Measurements from ENCODE around the gene RAB7A. TPM values are rescaled to one million over a fixed set of nuclear protein-coding genes. Genes with fewer than 3 reads are reported as not detected.

RAB7A gene
- total and polyA plus RNA-seq, 2 of the 13 experiments (the other 11 are each of a cell fraction or from before 2014, with no cell fraction given) = 26.5 to 182 TPM

DNA sequence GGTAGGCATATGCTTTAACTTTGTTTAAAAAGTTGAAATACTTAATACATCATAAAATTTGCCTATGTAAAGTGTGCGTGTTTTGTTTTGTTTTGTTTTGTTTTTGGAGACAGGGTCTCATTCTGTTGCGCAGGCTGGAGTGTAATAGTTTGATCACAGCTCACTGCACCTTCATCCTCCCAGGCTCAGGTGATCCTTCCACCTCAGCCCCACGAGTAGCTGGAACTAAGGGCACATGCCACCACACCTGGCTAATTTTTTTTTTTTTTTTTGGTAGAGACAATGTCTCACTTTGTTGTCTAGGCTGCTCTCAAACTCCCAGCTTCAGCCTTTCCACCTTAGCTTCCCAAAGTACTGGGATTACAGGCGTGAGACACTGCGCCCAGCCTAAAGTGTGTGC lies 42.5 kb downstream of the RAB7A start:
- intact Hi-C loops (cut with micrococcal nuclease; ENCODE audit: unreplicated experiment) (no loop called here), in situ Hi-C loops (cut with HindIII; ENCODE audit: extremely low pct_ligation_motif_present, low pct_unique_long_range_greater_than_20kb) (no loop called here)
- no peak for ATAC-seq
- no TSS peak for BruUV-seq (replicated peaks)
- H3K9ac ChIP-seq (ENCODE audit: insufficient read depth, low read depth, low read length) = no peak overlapping the region
- no peaks in the 10 kb centered on the region for H3K9me3 ChIP-seq (ENCODE audit: low read length)
- H3K4me2 ChIP-seq (ENCODE audit: low read depth, low read length) = no peak overlapping the region
- H4K20me1 ChIP-seq (ENCODE audit: insufficient read depth, low read length) = peaks cover 40% of the 10 kb centered on the region
- DNase-seq (ENCODE audit: low spot score) = no peak
- no peak overlapping the region for H2AFZ ChIP-seq (ENCODE audit: low read length)
- TF ChIP-seq SNRNP70 (IDR thresholded peaks at IDR 0.05; ENCODE audit: low read depth, low read length) = no peak
- H3K27me3 ChIP-seq (ENCODE audit: control insufficient read depth in 1 of 2, insufficient read depth in 2 of 2, low read length in 2 of 2) = no peaks in the 10 kb centered on the region
- POLR2A ChIA-PET = interaction anchor here (1.1 kb wide), 1 partner anchor 88 kb away, joined by 4 read pairs; no protein-coding TSS in a partner anchor
- CTCF ChIA-PET (ENCODE audit: low intra/inter-chr PET ratio, low total read pairs) = no interaction called here
- no peak for FAIRE-seq
- peaks cover 1 to 17% of the 10 kb centered on the region in 2 experiments; a peak in 3 of 5 replicates for H3K36me3 ChIP-seq (replicated peaks in 1 of 2; ENCODE audit: control insufficient read depth in 1 of 2, insufficient read depth in 2 of 2, low read length in 2 of 2)
- H3K27ac ChIP-seq (ENCODE audit: extremely low read length, insufficient read depth, low read length) = no peak overlapping the region
- H3K79me2 ChIP-seq (ENCODE audit: insufficient read depth, low read length) = peaks cover 85% of the 10 kb centered on the region
- H3K4me3 ChIP-seq (replicated peaks in 1 of 3; ENCODE audit: insufficient read depth in 1 of 3, low read depth in 2 of 3, low read length in 3 of 3) = no peak overlapping the region
- H3K4me1 ChIP-seq (ENCODE audit: insufficient read depth, low read length) = peaks cover 18% of the 10 kb centered on the region
- 94% methylated on average over 5 of the region's 5 CpGs for WGBS (ENCODE audit: low lambda C conversion rate)

DNA sequence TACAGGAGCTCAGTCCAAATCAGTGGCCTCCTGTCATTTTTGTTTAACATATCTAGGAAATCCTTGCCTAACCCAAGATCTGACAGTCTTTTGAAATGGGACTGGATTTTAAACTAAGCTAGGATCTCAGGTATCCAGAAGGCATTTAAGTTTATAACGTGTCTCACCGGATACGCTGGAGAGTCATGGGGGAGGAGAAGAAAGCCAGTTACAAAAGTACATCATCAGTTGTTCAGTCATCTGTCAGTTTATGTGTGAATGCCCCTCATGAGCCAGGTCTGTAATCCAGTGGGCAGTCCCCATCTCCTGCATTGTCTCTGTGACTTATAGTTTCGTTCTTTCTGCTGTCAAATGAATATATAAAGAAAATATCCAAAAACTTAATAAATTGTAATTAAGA lies 44.4 kb downstream of the RAB7A start:
- WGBS (ENCODE audit: low lambda C conversion rate) = over 99% methylated on average over 4 of the region's 4 CpGs
- Histone ChIP-seq H3K4me3 (replicated peaks in 1 of 3; ENCODE audit: insufficient read depth in 1 of 3, low read depth in 2 of 3, low read length in 3 of 3) (no peak overlapping the region), H2AFZ (ENCODE audit: low read length) (no peak overlapping the region), H3K9me3 (ENCODE audit: low read length) (no peaks in the 10 kb centered on the region), H3K79me2 (ENCODE audit: insufficient read depth, low read length) (peaks cover 79% of the 10 kb centered on the region), H3K36me3 (replicated peaks in 1 of 2; ENCODE audit: control insufficient read depth in 1 of 2, insufficient read depth in 2 of 2, low read length in 2 of 2) (peaks cover 0 to 4% of the 10 kb centered on the region in 2 experiments; a peak in 1 of 5 replicates), H3K9ac (ENCODE audit: insufficient read depth, low read depth, low read length) (no peak overlapping the region), H3K27me3 (ENCODE audit: control insufficient read depth in 1 of 2, insufficient read depth in 2 of 2, low read length in 2 of 2) (no peaks in the 10 kb centered on the region), H3K4me1 (ENCODE audit: insufficient read depth, low read length) (peaks cover 25% of the 10 kb centered on the region), H3K4me2 (ENCODE audit: low read depth, low read length) (no peak overlapping the region), H3K27ac (ENCODE audit: extremely low read length, insufficient read depth, low read length) (no peak overlapping the region), H4K20me1 (ENCODE audit: insufficient read depth, low read length) (peaks cover 44% of the 10 kb centered on the region)
- FAIRE-seq (no peak), DNase-seq (ENCODE audit: low spot score) (no peak), ATAC-seq (no peak)
- intact Hi-C loops (cut with micrococcal nuclease; ENCODE audit: unreplicated experiment) (no loop called here), in situ Hi-C loops (cut with HindIII; ENCODE audit: extremely low pct_ligation_motif_present, low pct_unique_long_range_greater_than_20kb) (no loop called here)
- ChIA-PET POLR2A (no interaction called here), CTCF (ENCODE audit: low intra/inter-chr PET ratio, low total read pairs) (no interaction called here)
- no TSS peak for BruUV-seq (replicated peaks)
- TF ChIP-seq, protein P1, sequence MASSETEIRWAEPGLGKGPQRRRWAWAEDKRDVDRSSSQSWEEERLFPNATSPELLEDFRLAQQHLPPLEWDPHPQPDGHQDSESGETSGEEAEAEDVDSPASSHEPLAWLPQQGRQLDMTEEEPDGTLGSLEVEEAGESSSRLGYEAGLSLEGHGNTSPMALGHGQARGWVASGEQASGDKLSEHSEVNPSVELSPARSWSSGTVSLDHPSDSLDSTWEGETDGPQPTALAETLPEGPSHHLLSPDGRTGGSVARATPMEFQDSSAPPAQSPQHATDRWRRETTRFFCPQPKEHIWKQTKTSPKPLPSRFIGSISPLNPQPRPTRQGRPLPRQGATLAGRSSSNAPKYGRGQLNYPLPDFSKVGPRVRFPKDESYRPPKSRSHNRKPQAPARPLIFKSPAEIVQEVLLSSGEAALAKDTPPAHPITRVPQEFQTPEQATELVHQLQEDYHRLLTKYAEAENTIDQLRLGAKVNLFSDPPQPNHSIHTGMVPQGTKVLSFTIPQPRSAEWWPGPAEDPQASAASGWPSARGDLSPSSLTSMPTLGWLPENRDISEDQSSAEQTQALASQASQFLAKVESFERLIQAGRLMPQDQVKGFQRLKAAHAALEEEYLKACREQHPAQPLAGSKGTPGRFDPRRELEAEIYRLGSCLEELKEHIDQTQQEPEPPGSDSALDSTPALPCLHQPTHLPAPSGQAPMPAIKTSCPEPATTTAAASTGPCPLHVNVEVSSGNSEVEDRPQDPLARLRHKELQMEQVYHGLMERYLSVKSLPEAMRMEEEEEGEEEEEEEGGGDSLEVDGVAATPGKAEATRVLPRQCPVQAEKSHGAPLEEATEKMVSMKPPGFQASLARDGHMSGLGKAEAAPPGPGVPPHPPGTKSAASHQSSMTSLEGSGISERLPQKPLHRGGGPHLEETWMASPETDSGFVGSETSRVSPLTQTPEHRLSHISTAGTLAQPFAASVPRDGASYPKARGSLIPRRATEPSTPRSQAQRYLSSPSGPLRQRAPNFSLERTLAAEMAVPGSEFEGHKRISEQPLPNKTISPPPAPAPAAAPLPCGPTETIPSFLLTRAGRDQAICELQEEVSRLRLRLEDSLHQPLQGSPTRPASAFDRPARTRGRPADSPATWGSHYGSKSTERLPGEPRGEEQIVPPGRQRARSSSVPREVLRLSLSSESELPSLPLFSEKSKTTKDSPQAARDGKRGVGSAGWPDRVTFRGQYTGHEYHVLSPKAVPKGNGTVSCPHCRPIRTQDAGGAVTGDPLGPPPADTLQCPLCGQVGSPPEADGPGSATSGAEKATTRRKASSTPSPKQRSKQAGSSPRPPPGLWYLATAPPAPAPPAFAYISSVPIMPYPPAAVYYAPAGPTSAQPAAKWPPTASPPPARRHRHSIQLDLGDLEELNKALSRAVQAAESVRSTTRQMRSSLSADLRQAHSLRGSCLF (CRISPR knock-in tag; IDR thresholded peaks at IDR 0.05; ENCODE audit: borderline replicate concordance) = no peak
- TF ChIP-seq KLF15 (CRISPR knock-in tag; IDR thresholded peaks at IDR 0.05; ENCODE audit: borderline replicate concordance) (no peak), NFYB (CRISPR knock-in tag; IDR thresholded peaks at IDR 0.05) (no peak)
- TF ChIP-seq, protein P2, sequence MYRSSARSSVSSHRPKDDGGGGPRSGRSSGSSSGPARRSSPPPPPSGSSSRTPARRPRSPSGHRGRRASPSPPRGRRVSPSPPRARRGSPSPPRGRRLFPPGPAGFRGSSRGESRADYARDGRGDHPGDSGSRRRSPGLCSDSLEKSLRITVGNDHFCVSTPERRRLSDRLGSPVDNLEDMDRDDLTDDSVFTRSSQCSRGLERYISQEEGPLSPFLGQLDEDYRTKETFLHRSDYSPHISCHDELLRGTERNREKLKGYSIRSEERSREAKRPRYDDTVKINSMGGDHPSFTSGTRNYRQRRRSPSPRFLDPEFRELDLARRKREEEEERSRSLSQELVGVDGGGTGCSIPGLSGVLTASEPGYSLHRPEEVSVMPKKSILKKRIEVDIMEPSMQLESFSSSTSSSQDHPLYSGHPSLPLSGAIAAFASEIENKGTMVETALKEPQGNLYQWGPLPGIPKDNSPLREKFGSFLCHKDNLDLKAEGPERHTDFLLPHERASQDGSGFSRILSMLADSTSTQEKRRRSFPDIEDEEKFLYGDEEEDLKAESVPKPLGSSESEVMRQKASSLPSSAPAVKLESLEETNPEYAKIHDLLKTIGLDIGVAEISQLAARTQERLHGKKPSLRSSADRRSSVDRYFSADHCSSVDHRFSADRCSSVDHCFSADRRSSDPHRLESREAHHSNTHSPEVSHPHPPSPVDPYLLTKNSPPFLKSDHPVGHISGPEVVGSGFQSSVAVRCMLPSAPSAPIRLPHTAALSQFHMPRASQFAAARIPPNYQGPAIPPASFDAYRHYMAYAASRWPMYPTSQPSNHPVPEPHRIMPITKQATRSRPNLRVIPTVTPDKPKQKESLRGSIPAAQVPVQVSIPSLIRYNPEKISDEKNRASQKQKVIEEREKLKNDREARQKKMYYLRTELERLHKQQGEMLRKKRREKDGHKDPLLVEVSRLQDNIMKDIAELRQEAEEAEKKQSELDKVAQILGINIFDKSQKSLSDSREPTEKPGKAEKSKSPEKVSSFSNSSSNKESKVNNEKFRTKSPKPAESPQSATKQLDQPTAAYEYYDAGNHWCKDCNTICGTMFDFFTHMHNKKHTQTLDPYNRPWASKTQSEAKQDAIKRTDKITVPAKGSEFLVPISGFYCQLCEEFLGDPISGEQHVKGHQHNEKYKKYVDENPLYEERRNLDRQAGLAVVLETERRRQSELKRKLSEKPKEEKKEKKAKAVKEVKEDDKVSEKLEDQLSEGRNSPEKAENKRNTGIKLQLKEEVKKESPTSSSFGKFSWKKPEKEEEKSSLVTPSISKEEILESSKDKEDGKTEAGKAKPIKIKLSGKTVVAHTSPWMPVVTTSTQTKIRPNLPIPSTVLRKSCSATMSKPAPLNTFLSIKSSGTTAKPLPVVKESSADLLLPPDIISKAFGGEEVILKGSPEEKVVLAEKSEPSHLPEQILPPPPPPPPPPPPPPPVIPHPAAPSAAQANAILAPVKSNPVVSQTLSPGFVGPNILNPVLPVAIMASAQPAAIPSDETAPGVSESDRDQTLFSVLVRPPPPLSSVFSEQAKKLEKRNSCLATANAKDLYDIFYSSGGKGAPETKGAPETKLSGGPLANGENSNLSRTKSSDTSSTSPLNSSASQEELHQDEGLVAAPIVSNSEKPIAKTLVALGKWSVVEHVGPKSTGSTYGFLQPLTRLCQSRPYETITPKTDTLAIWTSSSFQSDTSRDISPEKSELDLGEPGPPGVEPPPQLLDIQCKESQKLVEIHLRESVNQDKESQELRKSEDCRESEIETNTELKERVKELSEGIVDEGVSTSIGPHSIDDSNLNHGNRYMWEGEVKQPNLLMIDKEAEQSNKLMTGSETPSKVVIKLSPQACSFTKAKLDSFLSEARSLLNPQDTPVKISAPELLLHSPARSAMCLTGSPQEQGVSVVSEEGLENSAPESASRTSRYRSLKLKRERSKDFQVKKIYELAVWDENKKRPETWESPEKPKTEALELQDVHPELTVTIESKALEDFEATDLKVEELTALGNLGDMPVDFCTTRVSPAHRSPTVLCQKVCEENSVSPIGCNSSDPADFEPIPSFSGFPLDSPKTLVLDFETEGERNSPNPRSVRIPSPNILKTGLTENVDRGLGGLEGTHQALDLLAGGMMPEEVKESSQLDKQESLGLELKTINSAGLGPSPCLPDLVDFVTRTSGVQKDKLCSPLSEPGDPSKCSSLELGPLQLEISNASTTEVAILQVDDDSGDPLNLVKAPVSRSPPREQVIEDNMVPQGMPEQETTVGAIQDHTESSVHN (CRISPR knock-in tag; IDR thresholded peaks at IDR 0.05) = no peak
